ENCODE measurements around the gene LHX2.

The LHX2 gene

GRCh38 chr9:124000161-124000783 is 11.3 kb upstream of the LHX2 start:
- DNase-seq: no peak

- no peak for DNase-seq
Observed at GRCh38 chr9:124000784-124001457, 10.6 kb upstream of the LHX2 start.

GRCh38 chr9:124001458-124001799 is 10.1 kb upstream of the LHX2 start:
- no peak for DNase-seq

- DNase-seq: no peak
Observed at GRCh38 chr9:124001866-124002525, 9.6 kb upstream of the LHX2 start.

GRCh38 chr9:124003636-124004349 is 7.8 kb upstream of the LHX2 start:
- DNase-seq: no peak

GRCh38 chr9:124004593-124004992 is 7.0 kb upstream of the LHX2 start:
- peak; percentile 8 for DNase-seq

GRCh38 chr9:124005029-124005771 is 6.4 kb upstream of the LHX2 start:
- DNase-seq: peak; percentile 13

GRCh38 chr9:124006448-124007361 is 4.9 kb upstream of the LHX2 start:
- DNase-seq: peak; percentile 17

- no peak for DNase-seq
Observed at GRCh38 chr9:124007565-124008302, 3.8 kb upstream of the LHX2 start.

- DNase-seq: no peak
Observed at GRCh38 chr9:124008303-124008693, 3.3 kb upstream of the LHX2 start.

- DNase-seq: no peak
Observed at GRCh38 chr9:124008694-124009530, 2.7 kb upstream of the LHX2 start.

- DNase-seq: no peak
Observed at GRCh38 chr9:124009531-124010217, 1.9 kb upstream of the LHX2 start.

GRCh38 chr9:124010303-124010664 is 1.3 kb upstream of the LHX2 start:
- peak; percentile 16 for DNase-seq

- DNase-seq: no peak
Observed at GRCh38 chr9:124010665-124011321, 775 bp upstream of the LHX2 start.

GRCh38 chr9:124012368-124013301 is 1.1 kb downstream of the LHX2 start:
- DNase-seq: no peak

GRCh38 chr9:124013309-124014210 is 2.0 kb downstream of the LHX2 start:
- no peak for DNase-seq
